HG02763 (cell line): ENCODE results near the gene LURAP1L.
"Not testable (repeated sequence)": the region's sequence is repeated elsewhere in the genome, so short reads cannot be mapped to it uniquely, and the experiment has no call there.

Experiments used
- ATAC-seq: cut with Tn5 transposase; IDR thresholded peaks from one replicate; pipeline ENCODE4 v1.9.1; 2021; ENCODE audit warnings: mild to moderate bottlenecking, moderate library complexity; ENCODE audit not compliant: unreplicated experiment

The LURAP1L gene

GRCh38 chr9:12854221-12854620, 79.4 kb downstream of the LURAP1L start:
- ATAC-seq = no peak

DNA sequence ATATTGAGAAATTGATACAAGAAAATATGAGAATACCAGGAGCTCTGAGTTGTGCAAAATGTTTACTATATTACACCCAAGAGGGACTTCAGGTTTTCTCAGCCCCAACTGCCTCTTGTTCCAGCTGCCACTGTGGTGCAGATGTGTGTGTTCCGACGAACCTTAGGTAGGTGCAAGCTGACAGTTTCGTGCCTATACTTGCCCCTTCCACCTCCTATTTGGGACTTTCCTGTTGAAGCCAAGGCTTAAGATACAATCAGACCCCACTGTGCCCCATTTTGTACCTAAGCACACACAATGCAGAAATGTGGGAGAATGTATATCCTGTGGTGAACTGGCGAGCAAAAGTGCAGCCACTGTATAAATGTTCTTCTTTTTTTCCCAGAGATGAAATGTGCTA, 80.2 kb downstream of the LURAP1L start:
- no peak for ATAC-seq

DNA sequence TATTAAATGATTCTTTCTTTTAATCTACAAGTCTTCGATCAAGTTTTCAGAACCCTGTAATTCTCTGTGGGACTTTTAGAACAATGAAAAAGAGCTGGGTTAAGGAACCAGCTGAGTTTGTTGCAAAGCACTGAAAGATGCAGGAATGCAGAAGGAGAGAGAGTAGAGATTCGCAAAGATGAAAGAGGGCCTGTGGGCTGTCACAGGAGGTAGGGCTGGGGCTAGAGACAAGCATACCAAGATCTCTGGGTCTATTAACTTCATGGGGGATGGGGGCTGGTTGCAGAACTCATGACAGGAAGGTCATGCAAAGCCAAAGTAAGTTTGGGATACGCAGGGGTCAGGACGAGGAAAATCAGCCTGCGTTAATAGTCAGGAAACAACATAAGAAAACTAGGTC, 81.8 kb downstream of the LURAP1L start:
- ATAC-seq = no peak

DNA sequence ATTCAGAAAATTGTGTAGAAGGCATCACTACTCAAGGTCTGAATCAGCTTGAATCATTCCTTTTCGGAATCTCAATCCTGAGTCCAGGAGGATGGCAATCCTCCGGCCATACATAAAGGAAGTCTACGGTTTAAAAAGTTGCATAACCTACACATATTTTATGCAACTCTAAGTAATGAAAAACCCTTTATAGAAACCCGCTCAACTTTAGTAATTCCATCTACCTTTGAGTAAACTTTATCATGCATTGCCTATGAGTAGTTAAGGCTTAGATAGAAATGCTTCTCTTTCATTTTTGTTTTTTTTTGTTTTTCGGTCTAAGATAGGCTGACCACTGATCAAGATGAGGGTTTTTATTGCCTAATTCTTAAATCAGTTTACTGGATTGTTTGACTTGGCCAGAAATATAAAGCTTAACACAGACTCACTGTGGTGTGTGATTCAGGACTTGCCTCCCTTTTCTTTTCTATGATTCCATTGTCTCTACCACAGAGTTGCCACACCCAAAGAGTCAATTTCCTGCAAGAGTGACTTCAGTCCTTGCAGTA, 85.0 kb downstream of the LURAP1L start:
- no peak for ATAC-seq

DNA sequence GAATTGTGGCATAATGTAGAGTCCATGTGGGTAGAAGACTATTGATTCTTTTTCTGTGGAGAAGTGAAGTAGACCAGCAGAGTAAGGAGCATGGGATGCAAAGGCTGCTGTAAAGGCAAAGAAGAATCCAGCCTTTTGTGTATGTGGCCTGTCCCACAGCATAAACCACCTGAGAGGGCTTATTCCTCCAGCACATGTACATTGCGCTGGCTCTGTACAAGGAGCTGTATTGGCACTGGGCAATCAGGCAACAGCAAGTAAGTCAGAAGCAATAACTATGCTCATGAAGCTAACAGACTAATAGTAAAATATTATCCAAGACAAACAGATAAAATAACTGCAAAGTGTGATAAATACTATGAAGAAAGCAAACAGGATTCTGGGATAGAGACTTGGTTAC, 86.2 kb downstream of the LURAP1L start:
- ATAC-seq = no peak

- no peak for ATAC-seq
These were observed 88.0 kb downstream of the LURAP1L start for GRCh38 chr9:12862611-12863410.

- no peak for ATAC-seq
These were observed 88.8 kb downstream of the LURAP1L start for GRCh38 chr9:12863618-12864017.

GRCh38 chr9:12865380-12865779, 90.6 kb downstream of the LURAP1L start:
- ATAC-seq = not testable (repeated sequence)
